ENCODE results near the gene GRK4.
"Not testable (repeated sequence)": the region's sequence is repeated elsewhere in the genome, so short reads cannot be mapped to it uniquely, and the experiment has no call there.

The GRK4 gene

GRCh38 chr4:2941138-2942036, 22.0 kb upstream of the GRK4 start:
- in situ Hi-C loops (cut with MboI; ENCODE audit: low sequenced_read_pairs), result no loop called here

- in situ Hi-C loops (cut with MboI; ENCODE audit: low sequenced_read_pairs), result no loop called here
These were observed 21.3 kb upstream of the GRK4 start for GRCh38 chr4:2942037-2942531.

DNA sequence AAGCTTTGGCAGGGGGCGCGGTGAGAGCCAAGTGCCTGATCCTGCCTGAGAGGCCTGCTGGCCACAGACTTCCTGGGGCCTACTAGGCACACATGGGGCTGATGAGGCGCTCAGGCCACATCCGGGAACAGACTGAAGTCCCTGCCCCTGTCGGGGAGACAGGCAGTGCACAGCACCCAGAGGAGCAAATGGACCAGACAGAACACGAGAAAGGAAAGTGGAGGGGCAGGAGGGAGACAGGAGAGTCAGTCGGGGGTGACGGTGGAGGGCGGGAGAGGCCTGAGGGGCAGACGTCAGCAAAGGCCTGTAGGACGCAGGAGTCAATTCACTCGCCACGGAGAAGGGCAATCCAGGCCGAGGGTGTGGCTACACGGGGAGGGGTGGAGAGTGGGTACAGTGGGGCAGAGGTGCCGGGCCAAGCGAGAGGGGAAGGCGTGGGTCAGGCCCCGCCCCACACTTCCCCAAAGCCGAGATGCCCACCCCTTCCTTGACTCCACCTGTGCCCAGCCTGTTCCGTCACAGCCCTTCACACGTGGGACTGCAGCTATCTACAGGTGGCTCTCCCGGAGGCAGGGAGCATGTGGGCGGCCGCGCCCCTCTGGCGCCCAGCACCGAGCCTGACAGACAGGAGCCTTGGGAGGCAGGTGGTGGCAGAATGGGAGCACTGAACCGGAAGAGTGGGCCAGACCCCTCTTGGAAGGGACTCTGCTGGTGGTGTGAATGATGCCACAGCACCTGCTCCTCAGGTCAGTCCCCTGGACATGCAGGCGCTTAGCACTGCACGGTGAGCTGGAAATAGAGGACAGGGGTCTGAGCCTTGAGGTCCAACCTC, 20.6 kb upstream of the GRK4 start:
- in situ Hi-C loops (cut with MboI; ENCODE audit: low sequenced_read_pairs), result no loop called here

DNA sequence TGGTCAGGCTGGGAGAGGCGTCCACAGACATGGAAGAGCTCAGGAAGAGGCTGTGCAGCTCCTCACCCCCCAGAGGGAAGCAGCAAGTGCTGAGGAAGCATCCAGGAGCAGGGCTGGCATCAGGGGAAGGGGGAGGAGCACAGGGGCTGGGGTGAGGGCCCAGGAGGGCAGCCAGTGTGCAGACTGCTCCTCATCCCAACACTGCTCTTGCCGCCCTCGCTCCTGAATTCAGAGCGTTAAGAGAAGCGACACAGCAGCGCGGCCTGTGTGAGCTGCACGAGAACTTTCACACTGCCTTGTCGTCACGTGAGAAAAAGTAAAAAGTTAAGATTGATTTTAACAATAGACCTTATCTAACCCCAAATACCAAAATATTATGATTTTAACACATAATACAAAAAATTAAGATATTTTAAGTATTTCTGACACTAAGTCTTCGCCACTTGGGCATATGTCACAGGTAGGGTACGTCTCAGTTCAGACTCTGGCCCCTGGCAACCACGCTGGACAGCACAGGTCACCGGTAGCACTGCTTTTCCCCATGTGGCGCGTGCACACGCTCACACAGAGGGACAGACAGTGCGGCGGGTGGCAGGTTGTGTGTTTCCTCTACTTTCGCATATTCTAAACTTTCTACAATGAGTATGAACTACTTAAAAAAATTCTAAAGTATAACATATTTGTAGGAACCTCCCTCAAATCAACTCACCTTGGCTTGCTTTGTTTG, 19.8 kb upstream of the GRK4 start:
- in situ Hi-C loops (cut with MboI; ENCODE audit: low sequenced_read_pairs), result no loop called here

GRCh38 chr4:2944091-2944482, 19.3 kb upstream of the GRK4 start:
- in situ Hi-C loops (cut with MboI; ENCODE audit: low sequenced_read_pairs), result no loop called here

GRCh38 chr4:2944586-2945526, 18.5 kb upstream of the GRK4 start:
- in situ Hi-C loops (cut with MboI; ENCODE audit: low sequenced_read_pairs), result no loop called here

GRCh38 chr4:2945619-2946604, 17.5 kb upstream of the GRK4 start:
- in situ Hi-C loops (cut with MboI; ENCODE audit: low sequenced_read_pairs), result not testable (repeated sequence)

DNA sequence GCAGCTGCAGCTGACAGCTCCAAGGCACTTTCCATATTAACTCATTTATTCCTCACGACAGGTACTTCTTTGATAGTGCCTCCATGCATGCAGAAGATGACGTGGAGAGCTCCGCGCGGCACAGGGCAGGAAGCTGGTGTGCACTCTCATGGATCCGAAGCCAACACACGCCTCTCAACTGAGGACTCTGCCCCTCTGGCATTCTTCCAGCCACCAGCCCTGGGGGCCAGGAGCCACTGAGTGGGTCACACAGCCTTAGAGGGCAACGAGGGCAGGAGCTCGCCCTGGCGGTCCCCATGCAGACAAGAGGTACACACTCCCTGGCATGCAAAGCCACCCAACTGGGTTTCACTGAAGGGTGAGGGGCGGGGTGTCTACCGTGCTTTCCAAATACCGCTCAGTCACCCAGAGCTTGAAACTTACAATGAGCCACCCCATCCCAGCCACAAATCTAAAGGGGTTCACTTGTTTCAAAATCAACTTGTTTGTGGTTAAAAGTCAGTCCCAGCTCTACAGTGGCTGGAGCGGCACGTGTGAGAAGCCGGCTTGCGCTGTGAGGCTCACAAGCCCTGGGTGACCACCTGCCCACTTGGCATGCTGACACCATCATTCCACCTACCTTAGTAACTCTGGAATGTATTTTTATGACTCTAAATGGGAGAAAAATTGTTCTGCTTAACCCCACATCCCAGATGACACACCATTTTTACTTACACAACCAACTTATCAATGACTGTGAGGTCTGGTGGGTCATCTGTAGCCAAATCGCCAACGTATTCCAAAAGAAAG, 16.4 kb upstream of the GRK4 start:
- in situ Hi-C loops (cut with MboI; ENCODE audit: low sequenced_read_pairs), result no loop called here

GRCh38 chr4:2947926-2948325, 15.4 kb upstream of the GRK4 start:
- in situ Hi-C loops (cut with MboI; ENCODE audit: low sequenced_read_pairs), result no loop called here

DNA sequence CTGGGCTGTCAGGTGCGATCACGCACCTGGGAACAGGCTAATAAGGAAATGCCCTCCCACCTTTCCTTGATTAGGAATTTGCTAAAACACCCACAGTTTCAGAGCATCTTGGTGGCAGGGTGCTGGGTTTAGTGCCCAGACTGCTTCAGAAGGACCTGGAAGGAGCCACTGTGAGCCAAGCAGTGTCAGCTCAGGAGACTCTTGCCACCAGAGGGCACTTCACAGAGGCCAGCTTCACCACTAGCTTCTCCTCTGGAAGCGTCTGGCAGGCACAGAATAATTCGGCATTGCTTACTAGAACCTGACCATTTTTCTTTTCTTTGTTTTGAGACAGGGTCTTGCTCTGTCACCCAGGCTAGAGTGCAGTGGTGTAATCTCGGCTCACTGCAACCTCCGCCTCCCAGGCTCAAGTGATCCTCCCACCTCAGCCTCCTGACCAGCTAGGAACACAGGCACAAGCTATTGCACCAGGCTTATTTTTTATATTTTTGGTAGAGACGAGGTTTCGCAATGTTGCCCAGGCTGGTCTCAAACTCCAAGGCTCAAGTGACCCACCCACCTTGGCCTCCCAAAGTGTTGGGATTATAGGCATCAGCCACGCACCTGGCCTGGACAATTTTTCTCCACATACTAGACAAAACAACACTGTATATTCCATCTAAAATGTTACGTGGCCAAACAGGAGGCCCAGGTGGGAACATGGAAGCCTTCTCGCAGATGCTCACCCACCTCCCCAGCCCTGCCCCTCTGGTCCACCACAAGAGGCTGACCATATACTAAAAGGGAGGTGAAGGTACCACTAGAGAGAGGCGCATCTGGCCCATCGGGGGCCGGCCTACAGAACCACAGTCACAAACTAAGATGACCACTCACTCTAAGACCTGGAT, 14.2 kb upstream of the GRK4 start:
- in situ Hi-C loops (cut with MboI; ENCODE audit: low sequenced_read_pairs), result no loop called here

DNA sequence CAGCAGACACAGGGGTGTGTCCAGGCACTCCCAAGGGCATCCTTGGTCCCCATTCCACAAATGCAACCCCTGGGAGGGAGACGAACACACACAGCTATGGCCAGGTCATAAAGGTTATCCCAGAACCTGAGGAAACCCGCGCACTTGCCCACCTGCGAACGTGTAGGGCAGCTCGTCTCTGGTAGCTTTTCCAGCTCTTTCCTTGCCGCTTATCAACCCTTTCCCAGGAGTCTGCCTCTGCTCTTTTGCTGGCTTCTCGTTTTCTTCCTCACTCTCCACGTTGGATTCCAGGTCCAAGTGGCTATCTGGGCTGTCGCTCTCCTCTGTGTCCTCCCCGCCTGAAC, 13.6 kb upstream of the GRK4 start:
- in situ Hi-C loops (cut with MboI; ENCODE audit: low sequenced_read_pairs), result no loop called here

GRCh38 chr4:2950221-2950989, 13.0 kb upstream of the GRK4 start:
- in situ Hi-C loops (cut with MboI; ENCODE audit: low sequenced_read_pairs), result no loop called here

- in situ Hi-C loops (cut with MboI; ENCODE audit: low sequenced_read_pairs), result no loop called here
These were observed 9.9 kb upstream of the GRK4 start for GRCh38 chr4:2953496-2953895.

DNA sequence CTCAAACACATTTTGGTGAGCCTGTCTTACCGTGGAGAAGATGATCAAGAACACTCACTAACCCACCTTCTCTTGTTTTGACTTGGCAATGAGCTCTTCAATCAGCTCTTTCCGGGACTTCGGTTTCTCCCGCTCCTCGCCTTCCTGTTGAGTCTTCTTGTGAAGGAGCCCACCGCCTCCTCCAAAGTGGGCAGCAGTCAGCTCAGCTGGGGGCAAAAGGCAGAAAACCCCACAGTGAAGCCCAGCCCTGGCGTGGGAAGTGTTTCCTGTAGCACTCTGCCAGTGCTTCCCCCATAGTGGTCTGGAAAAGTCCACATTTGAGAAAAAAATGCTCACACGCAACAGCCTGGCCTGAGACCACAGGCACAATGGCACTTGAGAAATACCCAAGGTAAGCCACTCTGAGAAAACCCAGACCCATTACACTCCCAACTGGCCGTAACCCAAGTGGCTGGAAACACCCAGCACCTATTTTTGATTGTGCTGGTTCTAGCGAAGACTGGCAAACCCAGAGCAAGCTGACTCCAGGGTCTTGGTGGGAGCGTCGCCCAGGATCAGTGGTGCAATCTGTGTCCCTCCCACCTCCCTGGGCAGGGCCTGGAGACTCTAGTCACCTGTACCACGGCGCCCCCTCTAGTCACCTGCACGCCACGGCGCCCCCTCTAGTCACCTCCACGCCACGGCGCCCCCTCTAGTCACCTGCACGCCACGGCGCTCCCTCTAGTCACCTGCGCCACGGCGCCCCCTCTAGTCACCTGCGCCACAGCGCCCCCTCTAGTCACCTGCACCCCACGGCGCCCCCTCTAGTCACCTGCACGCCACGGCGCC, 8.8 kb upstream of the GRK4 start:
- in situ Hi-C loops (cut with MboI; ENCODE audit: low sequenced_read_pairs), result no loop called here

DNA sequence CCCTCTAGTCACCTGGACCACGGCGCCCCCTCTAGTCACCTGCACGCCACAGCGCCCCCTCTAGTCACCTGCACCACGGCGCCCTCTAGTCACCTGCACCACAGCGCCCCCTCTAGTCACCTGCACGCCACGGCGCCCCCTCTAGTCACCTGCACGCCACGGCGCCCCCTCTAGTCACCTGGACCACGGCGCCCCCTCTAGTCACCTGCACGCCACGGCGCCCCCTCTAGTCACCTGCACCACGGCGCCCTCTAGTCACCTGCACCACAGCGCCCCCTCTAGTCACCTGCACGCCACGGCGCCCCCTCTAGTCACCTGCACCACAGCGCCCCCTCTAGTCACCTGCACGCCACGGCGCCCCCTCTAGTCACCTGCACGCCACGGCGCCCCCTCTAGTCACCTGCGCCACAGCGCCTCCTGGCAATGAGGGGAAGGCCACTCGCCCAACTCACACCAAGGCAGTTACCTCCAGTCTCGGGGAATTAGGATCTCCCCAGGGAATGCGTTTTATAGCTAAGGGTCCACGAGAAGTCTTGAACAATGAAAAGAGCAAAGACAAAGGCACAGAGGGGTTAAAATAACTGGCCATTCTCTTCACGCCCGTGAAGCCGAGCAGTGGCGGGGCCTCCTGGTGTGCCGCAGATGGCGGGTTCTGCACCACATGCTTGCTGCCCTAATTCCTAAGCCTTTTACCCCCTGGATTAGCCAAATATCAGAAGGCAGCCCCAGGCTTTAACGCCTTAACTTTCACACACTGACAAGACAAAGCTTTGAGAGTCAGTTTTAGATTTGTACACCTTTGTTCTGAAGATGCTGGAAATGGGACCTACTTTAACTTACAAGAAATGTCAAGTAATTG, 8.0 kb upstream of the GRK4 start:
- in situ Hi-C loops (cut with MboI; ENCODE audit: low sequenced_read_pairs), result not testable (repeated sequence)

Measured in hTERT RPE-1 (cell line).